Naive thymus-derived CD8-positive, alpha-beta T cell (primary cell): Measurements from ENCODE around the gene TXNL1. TPM values are rescaled to one million over a fixed set of nuclear protein-coding genes. Genes with fewer than 3 reads are reported as not detected.
"Not testable (repeated sequence)": the region's sequence is repeated elsewhere in the genome, so short reads cannot be mapped to it uniquely, and the experiment has no call there.

ENCODE experiments used
- ATAC-seq, 2 donors: fragments of 150-1000 bp; cut with Tn5 transposase in 1 of 2; sonication (Bioruptor Pico), chemical (Tn5 transposase) in 1 of 2; 1 replicate in 1 of 2; 2 replicates in 1 of 2; pipeline ENCODE4 v1.10.0; 2021; ENCODE audit warnings: mild to moderate bottlenecking in 2 of 2, moderate library complexity in 2 of 2
- POLR2A ChIA-PET: fragments of 350-600 bp; sonication (Branson Sonifier 250); formaldehyde crosslinking; loops from one replicate; lab custom pipeline; 2021; ENCODE audit warnings: antibody characterized with exemption; lab: Charles Lee
- DNase-seq, 10 donors: peaks; one replicate each; pipeline versions ENCODE4 v3.0.0 to v3.0.0-alpha.2; 2020 to 2022
- H3K27ac Mint-ChIP-seq, 10 donors: one replicate each; pipeline ENCODE4 v1.8.0; 2020 to 2022; ENCODE audit warnings: mild to moderate bottlenecking in 10 of 10, mixed read lengths in 10 of 10, moderate library complexity in 4 of 10, inconsistent platforms in 1 of 10
- H3K27me3 Mint-ChIP-seq, 5 donors: one replicate each; pipeline ENCODE4 v1.8.0; 2021 to 2022; ENCODE audit warnings: mixed read lengths in 5 of 5
- H3K36me3 Mint-ChIP-seq, 3 donors: one replicate each; pipeline ENCODE4 v1.8.0; 2020 to 2022; ENCODE audit warnings: mixed read lengths in 3 of 3, mild to moderate bottlenecking in 2 of 3, inconsistent platforms in 1 of 3
- H3K4me1 Mint-ChIP-seq, 4 donors: one replicate each; pipeline ENCODE4 v1.8.0; 2021 to 2022; ENCODE audit warnings: mixed read lengths in 4 of 4
- H3K4me3 Mint-ChIP-seq, 10 donors: one replicate each; pipeline ENCODE4 v1.8.0; 2020 to 2022; ENCODE audit warnings: mild to moderate bottlenecking in 10 of 10, mixed read lengths in 10 of 10, moderate library complexity in 6 of 10, inconsistent platforms in 1 of 10
- H3K9me3 Mint-ChIP-seq, 9 donors: one replicate each; pipeline ENCODE4 v1.8.0; 2020 to 2022; ENCODE audit warnings: mixed read lengths in 9 of 9, mild to moderate bottlenecking in 3 of 9, inconsistent platforms in 1 of 9, moderate library complexity in 1 of 9
- polyA plus RNA-seq, 3 donors: library from polyadenylated mRNA; unstranded; fragments of 300-500 nt; fragmentation: Illumina TruSeq; gene quantifications; one replicate each; pipeline ENCODE4 v1.2.3, GENCODE V29; 2021
- total RNA-seq, 8 experiments: library from RNA in 2 of 8; stranded (reverse) in 2 of 8; gene quantifications; one replicate each; pipeline ENCODE4 v1.2.3 and lab custom pipeline; 2021 to 2026

Gene TXNL1
- total and polyA plus RNA-seq, 5 experiments from 2014 or later: 45.6 to 50.3 (median 48.1) TPM

DNA sequence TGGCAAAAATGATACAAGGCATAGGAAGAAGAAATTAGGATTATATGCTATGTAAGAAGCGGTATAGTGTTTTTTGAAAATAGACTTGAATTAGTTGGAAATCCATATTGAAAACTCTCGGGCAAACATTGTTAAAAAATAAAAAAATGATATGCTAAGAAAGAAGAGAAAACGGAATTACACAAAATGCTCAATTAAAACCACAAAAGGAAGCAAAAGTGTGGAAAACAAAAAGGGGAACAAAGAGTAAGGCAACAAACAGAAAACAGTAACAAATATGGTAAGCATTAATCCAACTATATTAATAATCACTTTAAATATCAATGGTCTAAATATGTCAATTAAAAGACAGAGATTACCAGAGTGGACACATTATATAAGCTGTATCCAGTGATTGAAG is 58.4 kb downstream of the TXNL1 start:
- H3K9me3 Mint-ChIP-seq: peaks cover 0 to 4% (median 0%) of the 10 kb centered on the region in 9 donors
- H3K36me3 Mint-ChIP-seq: no peaks in the 10 kb centered on the region
- ATAC-seq (no peak), DNase-seq (no peak)
- peaks cover 0 to 1% (median 0%) of the 10 kb centered on the region in 4 donors for H3K4me1 Mint-ChIP-seq
- POLR2A ChIA-PET: no interaction called here
- no peak overlapping the region for H3K27ac Mint-ChIP-seq
- no peak overlapping the region for H3K4me3 Mint-ChIP-seq
- H3K27me3 Mint-ChIP-seq: peaks cover 5 to 33% (median 7%) of the 10 kb centered on the region in 5 donors

DNA sequence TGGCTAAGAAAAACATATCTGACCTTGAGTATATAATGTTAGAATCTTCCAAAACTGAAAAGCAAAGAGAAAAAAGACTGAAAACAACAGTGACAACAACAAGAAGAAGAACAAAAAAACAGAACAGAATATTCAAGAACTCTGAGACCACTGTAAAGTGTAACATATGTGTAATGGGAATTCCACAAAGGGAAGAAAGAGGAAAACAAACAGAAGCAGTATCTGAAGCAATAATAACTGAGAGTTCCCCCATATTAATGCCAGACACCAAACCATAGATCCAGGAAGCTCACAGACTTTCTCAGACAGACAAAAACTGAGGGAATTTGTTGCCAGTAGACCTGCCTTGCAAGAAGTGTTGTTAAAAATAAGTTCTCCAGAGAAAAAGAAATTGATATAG is 58.9 kb downstream of the TXNL1 start:
- no peaks in the 10 kb centered on the region for H3K36me3 Mint-ChIP-seq
- no peak overlapping the region for H3K4me3 Mint-ChIP-seq
- POLR2A ChIA-PET: no interaction called here
- no peak for ATAC-seq
- no peak overlapping the region for H3K27ac Mint-ChIP-seq
- H3K4me1 Mint-ChIP-seq: peaks cover 0 to 1% (median 0%) of the 10 kb centered on the region in 4 donors
- peaks cover 0 to 4% (median 0%) of the 10 kb centered on the region in 9 donors for H3K9me3 Mint-ChIP-seq
- DNase-seq: no peak
- H3K27me3 Mint-ChIP-seq: peaks cover 5 to 33% (median 7%) of the 10 kb centered on the region in 5 donors

DNA sequence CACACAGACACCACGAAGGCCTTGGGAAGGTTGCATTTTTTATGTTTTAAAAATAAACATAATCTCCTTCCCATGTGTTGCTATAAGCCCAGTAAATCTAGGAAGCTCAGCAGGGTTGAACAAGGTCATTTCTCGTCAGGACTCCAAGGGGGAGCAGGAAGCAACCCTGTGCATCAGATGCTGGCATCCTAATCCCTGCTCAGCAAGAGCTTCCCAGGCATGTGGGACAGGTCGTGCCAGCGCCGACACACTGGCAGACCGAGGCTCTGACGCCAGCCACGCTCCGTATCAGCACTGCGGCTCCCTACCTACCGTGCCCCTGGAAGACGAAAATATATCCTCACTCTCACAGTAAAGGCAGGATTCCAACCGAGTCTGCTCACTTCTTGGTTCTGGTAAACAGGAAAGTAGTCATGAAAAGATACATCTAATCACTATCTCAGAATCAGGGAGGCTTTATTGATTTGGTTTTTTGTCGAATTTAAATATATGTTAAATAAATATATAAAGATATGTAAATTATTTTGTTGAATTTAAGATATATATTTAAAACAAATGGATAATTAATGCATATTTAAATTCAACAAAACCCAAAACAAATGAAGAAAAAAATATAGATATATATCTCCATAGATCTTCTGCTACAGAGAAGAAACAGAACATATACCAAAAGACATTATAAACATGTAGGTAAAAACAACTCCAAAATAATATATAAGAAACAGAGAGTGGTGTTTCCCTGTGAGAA is 61.4 kb downstream of the TXNL1 start:
- DNase-seq (no peak), ATAC-seq (no peak)
- Mint-ChIP-seq H3K4me3 (no peak overlapping the region), H3K27me3 (peaks cover 5 to 33% (median 8%) of the 10 kb centered on the region in 5 donors), H3K4me1 (peaks cover 0 to 3% (median under 1%) of the 10 kb centered on the region in 4 donors), H3K36me3 (no peaks in the 10 kb centered on the region), H3K9me3 (peaks cover 0 to 4% (median 0%) of the 10 kb centered on the region in 9 donors), H3K27ac (no peak overlapping the region)
- POLR2A ChIA-PET: no interaction called here

DNA sequence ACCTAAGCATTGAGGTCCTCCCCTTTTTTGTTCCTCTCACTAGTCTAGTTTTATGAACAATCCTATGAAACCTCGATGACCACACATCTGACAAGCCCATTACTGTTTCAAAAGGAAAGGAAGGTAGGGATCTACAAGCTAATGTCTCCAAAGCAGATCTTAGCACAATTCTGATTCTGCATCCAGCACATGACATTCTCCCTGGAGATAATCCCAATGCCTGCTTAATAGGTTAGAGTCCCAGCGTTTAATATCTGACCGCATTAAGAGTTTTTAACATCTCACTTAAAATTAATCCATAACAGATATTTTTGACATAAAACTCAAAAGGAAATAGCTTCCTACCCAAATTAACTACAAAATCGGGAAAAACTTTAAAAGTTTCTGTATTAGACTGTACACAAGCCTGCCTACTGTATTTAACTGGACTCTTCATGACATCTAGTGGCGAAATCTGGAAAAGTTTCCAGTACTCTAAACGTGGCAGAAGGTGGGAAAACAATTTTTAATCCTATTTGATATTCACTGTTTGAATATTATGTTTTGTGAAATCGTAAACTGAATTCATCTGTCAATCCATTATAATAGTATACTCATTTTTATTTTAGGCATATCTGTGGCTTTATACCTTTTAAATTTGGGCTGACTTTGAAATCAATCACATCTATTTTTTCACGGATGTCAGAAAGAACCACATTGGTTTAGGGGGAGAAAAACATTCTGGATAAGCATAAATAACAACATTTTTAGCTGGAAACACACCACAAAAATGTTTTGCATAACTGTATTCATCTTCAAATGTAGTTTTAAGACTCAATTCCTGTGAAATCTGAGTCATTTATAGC is 62.4 kb downstream of the TXNL1 start:
- Mint-ChIP-seq H3K4me1 (peaks cover 0 to 3% (median under 1%) of the 10 kb centered on the region in 4 donors), H3K27ac (no peak overlapping the region), H3K36me3 (no peaks in the 10 kb centered on the region), H3K9me3 (peaks cover 0 to 4% (median 0%) of the 10 kb centered on the region in 9 donors), H3K27me3 (peaks cover 5 to 38% (median 9%) of the 10 kb centered on the region in 5 donors), H3K4me3 (no peak overlapping the region)
- POLR2A ChIA-PET: no interaction called here
- DNase-seq (peak in 4 of 10 donors; percentile 2 to 30 (median 14)), ATAC-seq (no peak)

DNA sequence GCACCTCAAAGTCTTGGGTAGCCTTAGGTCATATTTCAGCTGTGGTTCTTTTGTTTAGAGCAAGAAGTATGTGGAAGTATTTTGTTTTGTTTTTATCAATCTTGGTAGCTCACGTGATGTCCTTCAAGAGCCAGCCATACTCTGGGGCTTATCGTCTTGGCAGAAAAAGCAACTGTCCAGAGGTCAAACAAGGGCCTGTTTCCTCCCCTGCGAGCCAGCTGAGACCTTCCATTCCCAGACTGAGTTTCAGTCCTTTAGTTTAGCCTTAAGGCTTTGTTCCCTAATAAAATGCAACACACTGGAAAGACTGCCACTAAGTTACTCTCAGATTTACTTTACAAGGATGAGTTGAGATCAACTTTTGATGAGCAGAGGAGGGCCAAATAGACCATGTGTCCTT is 63.5 kb downstream of the TXNL1 start:
- peaks cover 5 to 41% (median 9%) of the 10 kb centered on the region in 5 donors for H3K27me3 Mint-ChIP-seq
- POLR2A ChIA-PET: no interaction called here
- no peak overlapping the region for H3K4me3 Mint-ChIP-seq
- H3K36me3 Mint-ChIP-seq: no peaks in the 10 kb centered on the region
- H3K9me3 Mint-ChIP-seq: peaks cover 0 to 4% (median 0%) of the 10 kb centered on the region in 9 donors
- H3K27ac Mint-ChIP-seq: no peak overlapping the region
- no peak for DNase-seq
- H3K4me1 Mint-ChIP-seq: peaks cover 0 to 3% (median under 1%) of the 10 kb centered on the region in 4 donors
- ATAC-seq: no peak

DNA sequence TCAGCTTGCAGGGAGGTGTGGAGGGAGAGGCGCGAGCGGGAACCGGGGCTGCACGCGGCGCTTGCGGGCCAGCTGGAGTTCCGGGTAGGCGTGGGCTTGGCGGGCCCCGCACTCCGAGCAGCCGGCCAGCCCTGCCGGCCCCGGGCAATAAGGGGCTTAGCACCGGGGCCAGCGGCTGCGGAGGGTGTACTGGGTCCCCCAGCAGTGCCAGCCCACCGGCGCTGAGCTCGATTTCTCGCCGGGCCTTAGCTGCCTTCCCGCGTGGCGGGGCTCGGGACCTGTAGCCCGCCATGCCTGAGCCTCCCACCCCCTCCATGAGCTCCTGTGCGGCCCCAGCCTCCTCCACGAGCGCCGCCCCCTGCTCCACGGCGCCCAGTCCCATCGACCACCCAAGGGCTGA is 66.1 kb downstream of the TXNL1 start:
- H3K27ac Mint-ChIP-seq, H3K9me3 Mint-ChIP-seq, DNase-seq, H3K4me3 Mint-ChIP-seq, H3K4me1 Mint-ChIP-seq, H3K36me3 Mint-ChIP-seq, ATAC-seq, POLR2A ChIA-PET: not testable (repeated sequence)
- H3K27me3 Mint-ChIP-seq: peaks cover 0 to 24% (median 6%) of the 10 kb centered on the region in 5 donors

DNA sequence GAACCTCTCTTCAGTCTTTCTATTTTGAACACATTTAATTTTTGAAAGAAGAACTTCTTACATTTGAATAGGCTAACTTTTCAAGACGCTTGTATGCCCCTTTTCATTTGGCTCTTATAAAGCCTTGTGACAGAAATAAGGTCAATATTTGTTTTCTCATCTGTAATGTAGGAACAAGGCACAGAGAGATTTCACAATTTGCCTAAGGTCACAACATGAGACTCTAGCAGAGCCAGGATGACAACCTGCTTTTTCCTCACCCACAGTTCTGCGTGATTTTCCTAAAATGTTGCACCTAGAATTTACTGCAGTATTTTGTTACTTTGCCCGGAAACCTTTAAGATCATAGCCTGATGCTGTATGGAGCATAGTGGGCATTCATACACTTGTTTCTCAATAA is 67.4 kb downstream of the TXNL1 start:
- Mint-ChIP-seq H3K4me3 (no peak overlapping the region), H3K27me3 (peaks cover 0 to 15% (median 4%) of the 10 kb centered on the region in 5 donors), H3K9me3 (no peaks in the 10 kb centered on the region), H3K4me1 (peaks cover 0 to 2% (median under 1%) of the 10 kb centered on the region in 4 donors), H3K36me3 (no peaks in the 10 kb centered on the region), H3K27ac (no peak overlapping the region)
- no peak for DNase-seq
- no peak for ATAC-seq
- POLR2A ChIA-PET: no interaction called here

DNA sequence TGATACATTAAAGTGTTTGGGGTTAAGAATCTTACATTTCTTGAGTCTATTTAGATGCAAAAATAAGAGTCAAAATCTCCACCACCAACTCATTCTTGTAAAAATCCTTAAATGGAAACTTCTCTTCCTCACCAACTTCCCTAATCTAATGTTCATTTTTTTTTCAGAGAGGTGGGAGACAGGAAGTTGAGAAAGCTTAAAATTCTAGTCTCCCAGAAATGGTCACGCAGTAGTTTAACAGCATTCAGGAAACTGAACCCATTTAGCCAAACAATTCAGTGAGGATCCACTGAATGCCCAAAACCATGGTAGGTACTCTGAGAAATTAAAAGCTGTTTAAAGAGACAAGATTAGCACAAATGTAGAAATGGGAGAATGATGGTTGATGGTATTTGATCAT is 69.0 kb downstream of the TXNL1 start:
- no peak for DNase-seq
- H3K9me3 Mint-ChIP-seq: no peaks in the 10 kb centered on the region
- no peak for ATAC-seq
- no peak overlapping the region for H3K4me3 Mint-ChIP-seq
- no peaks in the 10 kb centered on the region for H3K36me3 Mint-ChIP-seq
- H3K27me3 Mint-ChIP-seq: peaks cover 0 to 9% (median 4%) of the 10 kb centered on the region in 5 donors
- POLR2A ChIA-PET: no interaction called here
- H3K4me1 Mint-ChIP-seq: peaks cover 0 to 2% (median under 1%) of the 10 kb centered on the region in 4 donors
- H3K27ac Mint-ChIP-seq: peak overlapping the region in 1 of 10 donors; percentile 50

DNA sequence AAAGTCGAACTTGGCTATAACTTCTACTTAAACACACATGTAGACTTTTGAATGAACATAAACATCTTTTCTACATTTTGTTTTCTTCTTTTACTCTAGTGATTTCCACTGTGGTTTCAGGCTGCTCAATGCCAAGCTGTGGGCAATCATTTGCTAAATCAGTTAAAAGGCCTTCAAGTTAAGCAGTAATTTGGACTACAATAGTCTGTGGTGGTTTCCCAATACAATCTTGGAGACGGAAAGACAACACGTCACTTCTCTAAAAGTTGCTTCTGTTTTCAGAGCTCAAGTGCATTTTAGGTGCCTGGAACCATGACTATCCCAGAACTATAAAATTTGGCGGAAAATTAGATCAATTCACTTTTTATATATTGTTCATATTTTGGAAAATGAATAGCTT is 69.4 kb downstream of the TXNL1 start:
- no peak overlapping the region for H3K27ac Mint-ChIP-seq
- ATAC-seq (no peak), DNase-seq (no peak)
- H3K4me3 Mint-ChIP-seq: no peak overlapping the region
- H3K9me3 Mint-ChIP-seq: no peaks in the 10 kb centered on the region
- H3K4me1 Mint-ChIP-seq: peaks cover 0 to 2% (median under 1%) of the 10 kb centered on the region in 4 donors
- POLR2A ChIA-PET: no interaction called here
- no peaks in the 10 kb centered on the region for H3K36me3 Mint-ChIP-seq
- peaks cover 0 to 9% (median 4%) of the 10 kb centered on the region in 5 donors for H3K27me3 Mint-ChIP-seq

DNA sequence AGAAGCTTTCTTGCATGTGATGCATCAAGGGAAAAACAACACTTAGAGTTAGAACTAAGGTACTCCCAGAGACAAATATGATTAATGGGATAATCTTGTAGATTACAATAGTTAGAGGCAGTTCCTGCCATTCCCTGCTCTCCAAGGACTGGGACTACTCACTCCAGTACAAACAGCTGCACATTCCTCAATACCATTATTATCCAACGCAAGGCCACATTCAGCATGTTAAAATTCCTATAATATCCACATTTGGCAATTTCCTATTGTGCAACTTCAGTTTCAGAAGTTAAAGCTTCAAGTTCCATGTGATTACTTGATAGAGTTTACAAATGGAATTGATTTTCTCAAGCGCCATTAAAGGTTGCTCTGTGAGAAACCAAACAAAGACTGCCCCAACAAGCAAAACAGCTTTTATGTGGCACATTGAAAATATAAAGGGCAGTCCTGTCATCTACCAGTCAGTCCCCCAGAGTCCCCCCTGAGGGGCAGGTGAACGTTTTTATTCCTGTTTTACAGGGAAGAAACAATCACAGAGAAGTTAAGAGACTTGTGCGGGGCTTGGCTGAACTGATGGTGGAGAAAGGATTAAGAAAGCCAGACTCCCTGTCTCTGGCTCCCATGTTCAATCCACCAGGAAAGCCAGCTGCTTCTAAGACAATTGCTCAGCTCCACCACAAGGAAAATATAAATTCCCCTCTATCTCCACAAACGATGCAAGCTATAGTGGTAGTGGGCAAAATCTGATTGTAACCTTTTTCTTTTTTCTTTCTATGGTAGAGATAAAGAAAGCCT is 72.6 kb downstream of the TXNL1 start:
- Mint-ChIP-seq H3K4me1 (no peaks in the 10 kb centered on the region), H3K27ac (no peak overlapping the region), H3K4me3 (no peak overlapping the region), H3K36me3 (no peaks in the 10 kb centered on the region), H3K27me3 (peaks cover 0 to under 1% (median 0%) of the 10 kb centered on the region in 5 donors), H3K9me3 (peaks cover 0 to 2% (median 0%) of the 10 kb centered on the region in 9 donors)
- no peak for ATAC-seq
- DNase-seq: no peak
- POLR2A ChIA-PET: interaction anchor here (0.6 kb wide), 1 partner anchor 1030 kb away, joined by 5 read pairs; no protein-coding TSS in a partner anchor

DNA sequence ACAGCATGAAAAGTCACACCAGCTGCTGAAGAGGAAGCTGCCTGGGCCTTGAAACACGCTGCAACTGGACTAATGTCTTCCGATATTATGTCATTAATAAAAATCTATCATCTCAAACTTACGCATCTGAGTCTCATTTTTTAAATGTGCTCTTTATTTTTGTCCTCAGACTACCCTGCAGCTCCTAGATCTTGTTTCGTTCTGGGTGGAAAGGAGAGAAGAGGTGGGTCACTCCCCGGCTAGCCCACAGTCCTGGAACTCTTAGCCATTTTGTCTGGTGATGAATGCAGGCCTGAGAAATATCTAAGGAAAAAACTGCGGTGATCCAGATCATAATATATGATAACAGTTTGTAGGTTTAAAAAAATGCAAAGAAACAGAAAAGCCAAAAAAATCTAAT is 73.3 kb downstream of the TXNL1 start:
- H3K36me3 Mint-ChIP-seq: no peaks in the 10 kb centered on the region
- POLR2A ChIA-PET: no interaction called here
- no peak for ATAC-seq
- H3K27me3 Mint-ChIP-seq: no peaks in the 10 kb centered on the region
- peaks cover 0 to 2% (median 0%) of the 10 kb centered on the region in 9 donors for H3K9me3 Mint-ChIP-seq
- no peaks in the 10 kb centered on the region for H3K4me1 Mint-ChIP-seq
- no peak overlapping the region for H3K4me3 Mint-ChIP-seq
- no peak for DNase-seq
- H3K27ac Mint-ChIP-seq: no peak overlapping the region

DNA sequence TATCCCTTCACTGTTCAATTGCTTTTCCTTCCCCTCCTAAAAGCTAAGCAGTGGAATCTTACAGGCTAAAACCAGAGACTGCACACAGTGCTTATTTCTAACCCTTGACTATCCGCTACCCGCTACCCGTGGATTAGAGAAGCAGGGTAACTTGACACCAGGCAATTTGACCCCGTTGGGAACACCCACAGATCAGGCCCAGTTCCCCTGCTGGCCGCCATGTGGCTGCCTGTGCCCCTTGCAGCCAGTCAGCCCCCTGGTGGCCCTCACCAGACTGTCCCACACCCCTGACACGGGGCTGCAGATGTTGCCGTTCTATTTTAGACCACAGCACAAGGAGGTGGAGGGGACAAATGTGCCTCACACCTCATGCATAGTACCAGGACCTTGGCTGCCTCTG is 74.8 kb downstream of the TXNL1 start:
- Mint-ChIP-seq H3K4me1 (no peaks in the 10 kb centered on the region), H3K4me3 (no peak overlapping the region), H3K27ac (no peak overlapping the region), H3K36me3 (no peaks in the 10 kb centered on the region), H3K27me3 (peaks cover 0 to 8% (median 0%) of the 10 kb centered on the region in 5 donors), H3K9me3 (peaks cover 0 to 2% (median 0%) of the 10 kb centered on the region in 9 donors)
- ATAC-seq: no peak
- DNase-seq: no peak
- POLR2A ChIA-PET: no interaction called here
